KMS-11 (cell line): ENCODE data around the gene LGALS1.

Experiments used
- H2AFZ ChIP-seq: fragments of 200-600 bp; sonication (generic); 2 replicates; pipeline ENCODE4 v1.6.1; 2016; ENCODE audit warnings: antibody characterized with exemption, mixed run types, low read depth
- H3K27ac ChIP-seq: fragments of 200-600 bp; sonication (generic); 2 replicates; pipeline ENCODE4 v1.6.1; 2016; ENCODE audit warnings: mild to moderate bottlenecking, mixed run types
- H3K27me3 ChIP-seq: fragments of 200-600 bp; sonication (generic); 2 replicates; pipeline ENCODE4 v1.6.1; 2017; ENCODE audit warnings: mild to moderate bottlenecking, low read depth, mixed run types, moderate library complexity; ENCODE audit not compliant: insufficient read depth
- H3K36me3 ChIP-seq: fragments of 200-600 bp; sonication (generic); 2 replicates; pipeline ENCODE4 v1.6.1; 2017; ENCODE audit warnings: mild to moderate bottlenecking, mixed run types; ENCODE audit not compliant: insufficient read depth
- H3K4me1 ChIP-seq: fragments of 200-600 bp; sonication (generic); 2 replicates; pipeline ENCODE4 v1.6.1; 2016; ENCODE audit warnings: mild to moderate bottlenecking, low read depth, mixed run types; ENCODE audit not compliant: poor library complexity, severe bottlenecking
- H3K4me2 ChIP-seq: fragments of 200-600 bp; sonication (generic); 2 replicates; pipeline ENCODE4 v1.7.0; 2016; ENCODE audit warnings: mild to moderate bottlenecking, mixed run types
- H3K4me3 ChIP-seq: fragments of 200-600 bp; sonication (generic); IDR thresholded peaks from 2 replicates; pipeline ENCODE4 v1.6.1; 2017; ENCODE audit warnings: low read depth, low read length, mixed read lengths; ENCODE audit not compliant: insufficient read depth
- H3K79me2 ChIP-seq: fragments of 200-600 bp; sonication (generic); 2 replicates; pipeline ENCODE4 v1.6.1; 2016; ENCODE audit warnings: low read depth, mixed run types; ENCODE audit not compliant: insufficient read depth
- H3K9ac ChIP-seq: fragments of 200-600 bp; sonication (generic); 2 replicates; pipeline ENCODE4 v1.6.1; 2016; ENCODE audit warnings: mild to moderate bottlenecking, mixed run types
- H4K20me1 ChIP-seq: fragments of 200-600 bp; sonication (generic); 2 replicates; pipeline ENCODE4 v1.6.1; 2016; ENCODE audit warnings: mild to moderate bottlenecking, mixed run types; ENCODE audit not compliant: insufficient read depth
- TF ChIP-seq, protein P1 (sequence below): fragments of 200-600 bp; sonication (generic); conservative IDR thresholded peaks from 2 replicates; pipeline ENCODE4 v1.6.1; 2017; ENCODE audit warnings: low read depth, mild to moderate bottlenecking, antibody characterized with exemption, low read length, moderate library complexity, mixed read lengths

The LGALS1 gene

DNA sequence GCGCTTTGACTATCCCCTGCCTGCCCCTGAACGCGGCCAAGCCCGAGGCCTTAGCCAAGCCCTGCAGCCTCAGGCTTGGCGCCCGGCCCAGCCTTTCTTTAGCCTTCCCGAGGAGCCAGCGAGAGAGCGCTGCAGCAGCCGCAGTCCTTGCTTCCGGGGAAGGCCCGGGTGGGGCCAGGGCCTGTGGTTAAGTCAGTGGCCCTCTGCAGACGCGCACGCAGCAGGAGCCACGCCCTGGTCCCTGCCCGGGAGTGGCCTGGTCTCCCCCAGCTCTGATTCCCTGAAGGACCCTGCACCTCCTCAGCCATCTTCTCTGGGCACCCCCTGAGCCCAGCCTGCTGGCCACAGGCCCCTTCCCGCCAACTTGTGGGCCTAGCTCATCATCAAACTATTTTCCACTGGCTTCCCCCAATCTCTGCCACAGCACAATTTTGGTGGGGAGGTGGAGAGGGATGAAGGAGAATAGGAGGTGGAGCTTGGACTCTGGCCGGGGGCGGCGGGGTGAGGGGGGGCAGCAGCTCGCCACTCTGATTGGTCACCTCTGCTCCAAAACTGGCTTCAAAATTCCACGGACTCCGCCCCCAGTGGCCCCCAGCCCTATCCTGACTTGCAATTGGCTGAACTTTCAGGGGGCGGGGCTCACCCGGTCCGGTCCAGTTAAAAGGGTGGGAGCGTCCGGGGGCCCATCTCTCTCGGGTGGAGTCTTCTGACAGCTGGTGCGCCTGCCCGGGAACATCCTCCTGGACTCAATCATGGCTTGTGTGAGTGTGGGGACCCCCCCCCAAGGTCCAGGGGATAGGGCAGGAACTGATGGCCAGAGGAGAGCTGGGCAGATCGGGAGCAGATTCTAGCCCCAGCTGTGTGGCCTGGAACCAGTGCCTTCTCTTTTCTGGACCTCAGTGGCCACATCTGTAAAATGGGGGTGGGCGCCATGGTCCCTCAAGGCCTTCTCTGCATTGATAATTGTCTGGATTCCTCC, at the start of gene LGALS1:
TSS of gene LGALS1 (plus strand) at position 686 of the 979 bp plus-strand sequence. CDS start at position 753, 67 bp downstream.
- H4K20me1 ChIP-seq: no peaks in the 10 kb centered on the region
- peak within 1 kb of the TSS; percentile 68 for H2AFZ ChIP-seq
- no peaks in the 10 kb centered on the region for H3K36me3 ChIP-seq
- H3K79me2 ChIP-seq: peaks cover 8% of the 10 kb centered on the region; the same call in 1 of the 2 replicates
- peak within 1 kb of the TSS; percentile 99 for H3K4me2 ChIP-seq
- H3K27me3 ChIP-seq: no peaks in the 10 kb centered on the region
- H3K4me1 ChIP-seq: peaks cover 26% of the 10 kb centered on the region
- H3K9ac ChIP-seq: peak within 1 kb of the TSS; percentile 65; the same call in 1 of the 2 replicates
- TF ChIP-seq, protein P1, sequence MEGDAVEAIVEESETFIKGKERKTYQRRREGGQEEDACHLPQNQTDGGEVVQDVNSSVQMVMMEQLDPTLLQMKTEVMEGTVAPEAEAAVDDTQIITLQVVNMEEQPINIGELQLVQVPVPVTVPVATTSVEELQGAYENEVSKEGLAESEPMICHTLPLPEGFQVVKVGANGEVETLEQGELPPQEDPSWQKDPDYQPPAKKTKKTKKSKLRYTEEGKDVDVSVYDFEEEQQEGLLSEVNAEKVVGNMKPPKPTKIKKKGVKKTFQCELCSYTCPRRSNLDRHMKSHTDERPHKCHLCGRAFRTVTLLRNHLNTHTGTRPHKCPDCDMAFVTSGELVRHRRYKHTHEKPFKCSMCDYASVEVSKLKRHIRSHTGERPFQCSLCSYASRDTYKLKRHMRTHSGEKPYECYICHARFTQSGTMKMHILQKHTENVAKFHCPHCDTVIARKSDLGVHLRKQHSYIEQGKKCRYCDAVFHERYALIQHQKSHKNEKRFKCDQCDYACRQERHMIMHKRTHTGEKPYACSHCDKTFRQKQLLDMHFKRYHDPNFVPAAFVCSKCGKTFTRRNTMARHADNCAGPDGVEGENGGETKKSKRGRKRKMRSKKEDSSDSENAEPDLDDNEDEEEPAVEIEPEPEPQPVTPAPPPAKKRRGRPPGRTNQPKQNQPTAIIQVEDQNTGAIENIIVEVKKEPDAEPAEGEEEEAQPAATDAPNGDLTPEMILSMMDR: no peak
- H3K4me3 ChIP-seq: no peak within 1 kb of the TSS
- peak within 1 kb of the TSS; percentile 86 for H3K27ac ChIP-seq

DNA sequence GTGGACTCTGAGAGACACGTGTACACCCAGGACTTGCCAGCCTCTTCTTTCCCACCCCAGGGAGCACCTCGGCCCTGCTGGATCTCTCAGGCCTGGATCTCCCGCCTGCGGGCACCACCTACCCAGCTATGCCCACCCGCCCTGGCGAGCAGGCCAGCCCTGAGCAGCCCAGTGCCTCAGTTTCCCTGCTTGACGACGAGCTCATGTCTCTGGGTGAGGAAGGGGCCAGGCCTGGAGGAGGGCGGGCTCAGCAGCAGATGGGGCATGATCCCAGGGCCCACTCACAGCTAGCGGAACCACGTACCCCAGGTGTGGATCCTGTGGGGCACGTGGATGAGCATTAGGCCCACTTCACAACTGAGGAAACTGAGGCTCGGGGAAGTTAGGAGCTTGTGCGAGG, 49.7 kb upstream of the LGALS1 start:
- Histone ChIP-seq H4K20me1 (no peaks in the 10 kb centered on the region), H3K4me3 (no peak overlapping the region), H3K79me2 (no peaks in the 10 kb centered on the region), H3K36me3 (no peaks in the 10 kb centered on the region), H3K4me2 (peak overlapping the region; percentile 39; the same call in 1 of the 2 replicates), H3K27me3 (no peaks in the 10 kb centered on the region), H3K4me1 (peaks cover 45% of the 10 kb centered on the region), H3K27ac (no peak overlapping the region), H2AFZ (no peak overlapping the region), H3K9ac (no peak overlapping the region)
- TF ChIP-seq, protein P1: no peak

DNA sequence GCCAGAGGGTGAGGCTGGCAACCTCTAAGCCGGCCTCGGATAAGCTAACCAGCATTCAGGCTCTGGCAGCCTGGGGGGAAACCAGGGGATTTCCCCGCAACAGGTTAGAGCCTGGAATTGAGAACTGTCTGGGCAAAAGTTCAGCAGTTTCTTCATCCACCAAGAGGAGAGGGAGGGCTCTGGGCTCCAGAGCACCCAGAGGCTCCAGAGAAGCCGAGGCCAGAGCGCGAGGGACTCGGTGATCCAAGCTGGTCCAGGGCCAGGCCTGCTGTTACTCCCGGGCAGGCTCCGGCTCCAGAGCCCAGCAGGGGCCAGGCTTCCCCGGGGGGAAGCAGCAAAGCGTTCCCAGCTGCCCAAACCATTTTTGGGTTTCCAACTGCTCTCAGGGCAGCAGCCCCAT, 49.3 kb upstream of the LGALS1 start:
- Histone ChIP-seq H2AFZ (no peak overlapping the region), H3K9ac (no peak overlapping the region), H3K36me3 (no peaks in the 10 kb centered on the region), H3K4me2 (peak overlapping the region; percentile 39; the same call in 1 of the 2 replicates), H3K4me1 (peaks cover 45% of the 10 kb centered on the region), H3K79me2 (no peaks in the 10 kb centered on the region), H3K27ac (no peak overlapping the region), H4K20me1 (no peaks in the 10 kb centered on the region), H3K4me3 (no peak overlapping the region), H3K27me3 (no peaks in the 10 kb centered on the region)
- TF ChIP-seq, protein P1: no peak

DNA sequence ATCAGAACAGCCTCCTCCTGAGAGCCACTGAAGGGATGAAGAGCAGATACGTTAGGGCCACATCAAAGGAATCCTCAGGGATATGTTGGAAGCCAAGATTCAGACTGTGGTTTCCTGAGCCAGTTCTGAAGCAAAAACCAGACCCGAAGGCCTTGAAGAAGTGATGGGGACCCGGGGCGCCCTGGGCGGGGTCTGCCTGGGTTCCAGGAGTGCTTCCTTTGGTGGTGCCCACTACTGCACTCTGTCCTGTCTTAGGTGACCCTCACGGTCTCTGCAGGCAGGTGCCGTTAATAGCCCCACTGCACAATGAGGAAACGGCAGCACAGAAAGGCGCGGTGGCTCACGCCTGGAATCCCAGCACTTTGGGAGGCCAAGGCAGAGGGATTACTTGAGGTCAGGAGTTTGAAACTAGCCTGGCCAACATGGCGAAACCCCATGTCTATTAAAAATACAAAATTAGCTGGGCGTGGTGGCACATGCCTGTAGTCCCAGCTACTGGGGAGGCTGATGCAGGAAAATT, 48.8 kb upstream of the LGALS1 start:
- Histone ChIP-seq H4K20me1 (no peaks in the 10 kb centered on the region), H2AFZ (no peak overlapping the region), H3K79me2 (no peaks in the 10 kb centered on the region), H3K27ac (no peak overlapping the region), H3K36me3 (no peaks in the 10 kb centered on the region), H3K4me2 (peak overlapping the region; percentile 39; the same call in 1 of the 2 replicates), H3K9ac (no peak overlapping the region), H3K4me1 (peaks cover 45% of the 10 kb centered on the region), H3K27me3 (no peaks in the 10 kb centered on the region), H3K4me3 (no peak overlapping the region)
- TF ChIP-seq, protein P1: no peak
